DLD1 (cell line): Measurements from ENCODE around the gene FSTL5.

Source experiments
- in situ Hi-C: cut with HindIII; loops from 2 replicates; pipeline ENCODE4 v1.10.0; 2017; ENCODE audit warnings: low sequenced_read_pairs

The FSTL5 gene

GRCh38 chr4:161717084-161717483, 446.7 kb downstream of the FSTL5 start:
- in situ Hi-C loops: no loop called here

DNA sequence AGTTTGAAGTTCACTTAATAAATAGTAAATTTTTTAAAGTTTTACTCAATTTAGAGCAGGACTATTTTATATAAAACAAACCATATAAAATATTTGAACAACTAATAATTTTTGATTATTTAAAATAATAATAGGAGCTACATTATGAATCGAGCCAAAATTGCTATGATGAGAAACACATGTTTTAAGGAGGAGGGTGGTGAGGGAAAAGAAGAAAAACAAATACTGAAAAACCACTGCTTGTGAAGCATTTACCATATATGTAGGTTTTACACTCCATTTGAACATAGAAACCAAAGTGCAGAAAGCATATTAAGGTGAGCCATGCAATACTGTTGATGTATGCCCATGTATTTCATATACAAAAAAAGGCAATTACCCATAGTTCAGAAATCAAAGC, 448.9 kb downstream of the FSTL5 start:
- in situ Hi-C loops: no loop called here

DNA sequence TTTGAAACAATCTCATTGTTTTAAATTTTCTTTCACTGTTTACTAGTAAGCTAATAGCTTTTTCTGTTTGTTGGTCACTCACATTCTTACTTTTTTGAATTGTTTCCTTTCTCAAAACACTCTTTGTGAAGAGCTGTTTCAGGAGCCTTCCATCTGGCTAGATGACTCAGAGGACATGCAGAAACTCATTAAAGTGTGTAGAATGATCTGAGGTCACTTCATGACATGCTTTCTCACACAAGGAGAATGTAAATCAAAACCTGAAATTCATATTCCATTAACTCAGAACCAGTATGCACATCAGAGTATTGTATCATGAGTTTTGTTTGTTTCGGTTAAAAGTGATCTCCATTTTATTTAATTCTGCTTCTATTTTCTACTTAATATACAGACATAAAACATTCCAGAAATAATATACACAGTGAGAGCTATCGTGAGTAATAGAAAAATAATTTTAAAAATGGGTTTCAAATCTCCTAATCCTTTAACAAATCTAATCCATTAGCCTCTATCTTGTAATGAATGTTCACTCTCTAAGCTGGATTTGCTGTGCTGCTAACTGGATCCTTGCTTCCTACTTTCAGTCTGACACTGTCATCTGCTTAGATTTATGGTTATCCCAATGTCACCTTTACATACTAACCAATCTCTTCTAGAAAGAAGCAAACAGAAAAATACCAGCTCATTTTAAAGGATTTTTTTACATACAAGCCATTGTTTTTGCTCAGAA, 449.6 kb downstream of the FSTL5 start:
- in situ Hi-C loops: no loop called here

DNA sequence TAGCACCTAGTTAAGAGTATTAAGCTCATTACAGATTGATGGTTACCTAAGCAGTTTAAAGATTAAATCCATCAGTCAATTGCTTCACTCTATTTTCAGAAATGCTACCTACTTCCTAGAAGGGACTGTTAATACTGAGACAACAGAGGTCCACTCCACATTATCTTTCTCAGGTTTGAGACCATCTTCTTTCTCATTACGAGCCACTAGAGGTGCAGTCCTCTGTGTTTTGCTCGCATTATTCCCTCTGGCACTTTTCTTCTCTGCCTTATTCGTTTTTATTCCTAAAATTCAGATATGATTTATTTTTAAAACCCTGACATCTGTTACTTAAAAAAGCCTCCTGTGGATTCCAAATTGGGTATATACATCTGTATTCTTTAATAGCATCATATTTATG, 459.1 kb downstream of the FSTL5 start:
- in situ Hi-C loops: no loop called here

DNA sequence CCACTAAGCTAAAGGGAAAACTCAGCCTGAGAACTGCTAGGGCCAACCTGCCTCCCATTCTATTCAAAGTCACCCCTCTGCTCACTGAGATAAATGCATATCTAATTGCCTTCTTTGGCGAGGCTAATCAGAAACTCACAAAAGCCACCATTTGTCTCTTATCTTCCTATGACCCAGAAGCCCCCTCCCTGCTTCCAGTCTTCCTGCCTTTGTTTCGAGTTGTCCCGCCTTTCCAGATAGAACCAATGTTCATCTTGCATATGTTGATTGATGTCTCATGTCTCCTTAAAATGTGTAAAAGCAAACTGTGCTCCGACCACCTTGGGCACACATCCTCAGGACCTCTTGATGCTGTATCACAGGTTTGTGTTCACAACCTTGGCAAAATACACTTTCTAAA, 459.8 kb downstream of the FSTL5 start:
- in situ Hi-C loops: no loop called here

DNA sequence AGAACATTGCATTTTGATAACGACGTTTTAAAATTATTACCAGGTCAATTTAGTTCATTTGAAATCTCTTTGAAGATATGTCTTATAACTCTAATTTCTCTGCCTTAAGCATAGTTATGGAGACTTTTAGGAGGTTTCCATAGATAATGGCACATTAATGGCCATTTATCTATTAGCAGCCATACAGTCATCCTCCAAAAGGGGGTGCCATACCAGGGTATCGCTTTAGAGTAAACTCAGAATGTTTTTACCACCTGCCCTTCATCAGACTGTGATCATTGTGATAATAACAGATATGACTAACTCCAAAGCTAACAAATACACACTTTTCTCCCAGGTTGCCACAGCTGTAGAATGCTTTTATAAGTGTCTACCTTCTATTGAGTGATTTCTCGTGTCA, 461.5 kb downstream of the FSTL5 start:
- in situ Hi-C loops: no loop called here

GRCh38 chr4:161696944-161697343, 466.9 kb downstream of the FSTL5 start:
- in situ Hi-C loops: no loop called here

GRCh38 chr4:161680146-161680545, 483.7 kb downstream of the FSTL5 start:
- in situ Hi-C loops: no loop called here

- in situ Hi-C loops: no loop called here
Observed at GRCh38 chr4:161664740-161665139, 499.1 kb downstream of the FSTL5 start.

- in situ Hi-C loops: no loop called here
Observed at GRCh38 chr4:161663844-161664243, 500.0 kb downstream of the FSTL5 start.

DNA sequence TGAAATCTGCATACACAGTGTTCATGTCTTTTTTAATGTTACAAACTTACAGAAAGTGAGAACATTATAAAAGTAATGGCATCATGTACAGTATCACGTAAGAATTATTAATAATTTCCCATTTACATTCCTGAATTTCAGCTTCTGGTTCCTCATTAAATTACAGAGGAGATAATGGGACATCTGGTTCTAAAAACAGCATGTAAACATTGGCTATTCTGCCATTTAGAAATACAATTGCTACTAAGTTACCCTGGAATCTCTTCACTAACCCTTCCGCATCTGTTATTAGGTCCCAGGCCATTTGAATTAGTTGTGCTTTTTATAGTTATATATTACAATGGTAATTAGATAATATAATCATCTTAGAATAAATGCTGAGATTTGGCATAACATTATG, 505.1 kb downstream of the FSTL5 start:
- in situ Hi-C loops: no loop called here

DNA sequence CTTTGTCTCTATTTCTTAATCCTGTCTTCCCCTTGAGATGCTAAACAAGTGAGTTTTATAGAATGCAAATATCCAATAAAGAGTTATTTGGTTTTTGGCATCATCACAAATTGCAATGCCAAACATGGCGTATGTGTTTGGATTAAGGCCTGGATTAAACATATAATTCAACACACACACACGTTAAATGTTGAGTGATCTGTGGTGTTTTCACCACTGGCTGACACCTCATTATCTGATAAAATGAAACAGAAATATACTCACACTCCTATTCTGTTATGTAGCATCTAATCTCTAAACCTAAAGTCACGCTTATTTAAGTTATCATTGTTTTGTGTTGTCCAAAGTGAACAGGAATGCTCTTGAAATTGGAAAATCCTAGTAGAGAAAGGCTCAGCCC, 506.2 kb downstream of the FSTL5 start:
- in situ Hi-C loops: no loop called here

GRCh38 chr4:161656594-161656993, 507.2 kb downstream of the FSTL5 start:
- in situ Hi-C loops: no loop called here

GRCh38 chr4:161655148-161655547, 508.7 kb downstream of the FSTL5 start:
- in situ Hi-C loops: no loop called here

DNA sequence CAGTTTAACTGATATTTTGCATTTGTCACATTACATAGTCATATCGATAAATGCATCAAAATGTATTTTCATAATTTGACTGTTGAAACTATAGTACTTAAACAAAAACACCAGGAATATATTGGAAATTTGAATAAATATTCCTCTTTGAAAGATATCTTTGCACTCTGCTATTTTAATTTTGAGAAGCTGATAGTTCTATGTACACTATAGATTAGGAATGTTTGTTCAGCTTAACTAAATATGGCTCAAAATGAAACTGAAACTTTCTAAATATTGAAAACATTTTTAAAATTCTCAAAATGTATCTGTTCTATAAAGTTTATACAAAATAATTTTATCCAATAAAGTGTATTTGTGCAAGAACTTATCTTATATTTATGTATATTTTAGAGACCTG, 510.1 kb downstream of the FSTL5 start:
- in situ Hi-C loops: no loop called here

DNA sequence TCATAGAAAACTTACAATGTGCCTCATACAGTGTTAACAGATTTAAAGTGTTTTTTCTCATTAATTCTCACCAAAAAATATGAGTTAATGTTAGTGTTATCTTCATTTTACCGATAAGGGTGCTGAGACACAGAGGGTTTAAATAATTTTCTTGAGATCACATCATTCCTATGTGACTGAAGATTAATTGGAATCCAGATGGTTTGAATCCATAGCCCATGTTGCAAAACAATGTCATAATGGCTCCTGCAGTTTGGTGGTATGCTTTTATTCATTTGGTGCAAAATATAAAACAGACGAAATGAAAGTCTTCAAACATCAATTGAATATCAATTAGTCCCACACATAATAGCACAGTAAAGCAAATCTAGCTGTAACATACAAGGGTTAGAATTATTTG, 512.2 kb downstream of the FSTL5 start:
- in situ Hi-C loops: no loop called here

GRCh38 chr4:161650812-161651211, 513.0 kb downstream of the FSTL5 start:
- in situ Hi-C loops: no loop called here

- in situ Hi-C loops: no loop called here
Observed at GRCh38 chr4:161647757-161648156, 516.0 kb downstream of the FSTL5 start.

DNA sequence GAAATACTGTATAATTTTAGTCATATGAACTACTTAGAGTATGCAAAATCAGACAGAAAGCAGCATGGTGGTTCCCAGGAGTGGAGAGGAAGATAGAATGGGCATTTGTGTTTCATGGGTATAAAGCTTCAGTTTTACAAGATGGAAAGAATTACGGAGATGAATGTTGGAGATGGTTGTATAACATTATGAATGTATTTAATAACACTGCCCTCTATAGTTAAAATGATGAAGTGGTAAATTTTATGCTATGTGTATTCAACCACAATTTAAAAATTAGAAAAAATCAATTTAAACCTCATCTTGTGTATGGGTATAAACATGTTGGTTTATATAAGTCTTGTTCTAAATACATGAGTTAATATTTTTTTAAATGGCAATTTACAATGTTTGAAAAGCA, 521.1 kb downstream of the FSTL5 start:
- in situ Hi-C loops: no loop called here

DNA sequence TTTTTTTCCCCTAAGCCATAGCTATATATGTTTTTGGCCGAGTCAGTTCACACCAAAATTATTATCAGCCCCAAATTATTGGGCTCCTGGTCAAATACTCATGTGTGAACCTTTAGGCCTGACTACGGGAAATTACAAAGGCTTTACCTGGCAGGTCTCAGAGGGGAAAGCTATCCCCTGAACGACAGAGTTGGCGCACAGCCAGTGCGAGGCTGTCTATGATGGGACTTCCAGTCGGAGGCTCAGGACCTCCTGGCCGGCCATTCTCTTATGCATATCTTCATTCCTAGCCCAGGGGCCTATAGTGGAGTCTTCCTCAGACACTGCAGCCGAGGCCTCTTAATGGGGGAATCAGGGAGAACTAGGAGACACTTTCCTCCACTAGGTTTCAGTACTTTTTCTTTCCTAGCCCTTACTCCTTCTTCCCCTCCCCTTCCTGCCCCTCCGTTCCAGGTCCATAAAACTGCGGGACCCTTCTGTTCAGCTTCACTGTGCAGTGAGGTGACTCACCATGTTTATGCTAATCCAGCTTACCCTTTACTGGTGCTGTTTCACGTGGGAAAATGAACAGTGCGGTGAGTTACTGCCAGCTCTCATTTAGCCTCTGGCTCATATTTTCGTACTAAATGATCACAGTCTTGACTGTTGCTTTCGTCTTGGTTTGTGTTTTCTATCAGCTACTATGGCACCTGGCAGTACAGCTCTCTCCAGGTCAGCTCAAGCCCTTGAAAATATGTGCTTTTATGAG, 533.9 kb downstream of the FSTL5 start:
- in situ Hi-C loops: no loop called here

GRCh38 chr4:161604516-161605300, 559.1 kb downstream of the FSTL5 start:
- in situ Hi-C loops: no loop called here

- in situ Hi-C loops: no loop called here
Observed at GRCh38 chr4:161601011-161601410, 562.8 kb downstream of the FSTL5 start.
